ENCODE data around the gene IFT81. TPM values are rescaled to one million over a fixed set of nuclear protein-coding genes. Genes with fewer than 3 reads are reported as not detected.

IFT81 gene
- total RNA-seq, 1 experiment from 2014 or later = 15.5 TPM

GRCh38 chr12:110234331-110234751 lies 110.2 kb downstream of the IFT81 start:
- POLR2A ChIA-PET = no interaction called here
- Histone ChIP-seq H3K27ac (ENCODE audit: low read length) (no peak overlapping the region), H3K4me3 (ENCODE audit: low read depth in 2 of 2, low read length in 2 of 2) (no peak overlapping the region), H3K36me3 (ENCODE audit: control insufficient read depth, insufficient read depth, low read length) (no peaks in the 10 kb centered on the region), H3K4me1 (ENCODE audit: control insufficient read depth, insufficient read depth, low read length) (no peaks in the 10 kb centered on the region), H3K27me3 (ENCODE audit: control insufficient read depth, insufficient read depth, low read length) (no peaks in the 10 kb centered on the region), H3K9me3 (ENCODE audit: control insufficient read depth, insufficient read depth, low read depth, low read length) (no peaks in the 10 kb centered on the region)
- intact Hi-C loops (cut with micrococcal nuclease; ENCODE audit: unreplicated experiment) (no loop called here), in situ Hi-C loops (cut with HindIII; ENCODE audit: low pct_unique_long_range_greater_than_20kb, low sequenced_read_pairs) (no loop called here)
- TF ChIP-seq REST (IDR thresholded peaks at IDR 0.05; ENCODE audit: insufficient read depth in 1 of 2, low read depth in 2 of 2, low read length in 1 of 2) (no peak), TCF7L2 (IDR thresholded peaks at IDR 0.05; ENCODE audit: low read depth, low read length) (no peak), POLR2AphosphoS5 (IDR thresholded peaks at IDR 0.05; ENCODE audit: low read depth, low read length) (no peak), CTCF (IDR thresholded peaks at IDR 0.05) (no peak), SIN3A (IDR thresholded peaks at IDR 0.05; ENCODE audit: borderline replicate concordance, insufficient read depth, low read depth, low read length) (no peak)
- ATAC-seq (no peak), DNase-seq (ENCODE audit: low read depth, low spot score) (no peak)
- BruUV-seq (replicated peaks) = no TSS peak
- CTCF ChIA-PET = no interaction called here

GRCh38 chr12:110234755-110235154 lies 110.6 kb downstream of the IFT81 start:
- H3K4me3 ChIP-seq (ENCODE audit: low read depth in 2 of 2, low read length in 2 of 2) = no peak overlapping the region
- TF ChIP-seq SIN3A (IDR thresholded peaks at IDR 0.05; ENCODE audit: borderline replicate concordance, insufficient read depth, low read depth, low read length) (no peak), TCF7L2 (IDR thresholded peaks at IDR 0.05; ENCODE audit: low read depth, low read length) (no peak), CTCF (IDR thresholded peaks at IDR 0.05) (no peak), POLR2AphosphoS5 (IDR thresholded peaks at IDR 0.05; ENCODE audit: low read depth, low read length) (no peak), REST (IDR thresholded peaks at IDR 0.05; ENCODE audit: insufficient read depth in 1 of 2, low read depth in 2 of 2, low read length in 1 of 2) (no peak)
- ATAC-seq (no peak), DNase-seq (ENCODE audit: low read depth, low spot score) (no peak)
- no peaks in the 10 kb centered on the region for H3K36me3 ChIP-seq (ENCODE audit: control insufficient read depth, insufficient read depth, low read length)
- intact Hi-C loops (cut with micrococcal nuclease; ENCODE audit: unreplicated experiment) (no loop called here), in situ Hi-C loops (cut with HindIII; ENCODE audit: low pct_unique_long_range_greater_than_20kb, low sequenced_read_pairs) (no loop called here)
- POLR2A ChIA-PET = no interaction called here
- H3K27me3 ChIP-seq (ENCODE audit: control insufficient read depth, insufficient read depth, low read length) = no peaks in the 10 kb centered on the region
- H3K27ac ChIP-seq (ENCODE audit: low read length) = no peak overlapping the region
- no peaks in the 10 kb centered on the region for H3K9me3 ChIP-seq (ENCODE audit: control insufficient read depth, insufficient read depth, low read depth, low read length)
- CTCF ChIA-PET = no interaction called here
- no TSS peak for BruUV-seq (replicated peaks)
- no peaks in the 10 kb centered on the region for H3K4me1 ChIP-seq (ENCODE audit: control insufficient read depth, insufficient read depth, low read length)

Data from Panc1 (cell line).